Raji (cell line): ENCODE measurements around the gene CENPX.

Experiments
- POLR2A ChIP-seq: IDR thresholded peaks from 2 replicates; pipeline ENCODE4 v1.6.1; 2011; ENCODE audit warnings: low read depth, low read length, control low read depth; ENCODE audit not compliant: insufficient read depth

Gene CENPX

GRCh38 chr17:81978524-81979298 lies 44.0 kb downstream of the CENPX start:
- TF ChIP-seq POLR2A, result no peak

GRCh38 chr17:81977211-81977808 lies 45.4 kb downstream of the CENPX start, which contains the start of gene ASPSCR1:
Gene ASPSCR1 (plus strand): TSS chr17:81977629. CDS start chr17:81977647, 18 bp downstream.
- peak; percentile 87 for TF ChIP-seq POLR2A

- no peak; the same call in 1 of the 2 replicates for TF ChIP-seq POLR2A
Observed at GRCh38 chr17:81976332-81977210, 46.1 kb downstream of the CENPX start.

DNA sequence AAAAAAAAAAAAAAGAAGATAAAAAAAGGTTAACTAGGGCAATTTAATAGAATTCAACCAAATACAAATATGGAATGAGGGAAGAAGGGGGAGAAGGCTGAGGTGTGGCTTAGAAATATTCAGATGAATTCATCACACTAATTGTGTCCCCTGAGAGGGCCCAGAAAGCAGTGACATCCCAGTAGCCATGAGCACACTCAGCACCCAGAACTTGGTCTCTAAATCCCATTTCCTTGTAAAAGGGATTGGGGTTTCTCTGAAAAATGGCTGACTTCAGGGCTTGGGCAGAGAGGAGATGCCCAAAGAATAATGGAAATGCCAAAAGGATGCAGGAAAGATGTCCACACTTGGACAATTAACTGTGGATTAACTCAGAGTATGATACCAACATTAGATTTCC lies 49.2 kb downstream of the CENPX start:
- no peak for TF ChIP-seq POLR2A

DNA sequence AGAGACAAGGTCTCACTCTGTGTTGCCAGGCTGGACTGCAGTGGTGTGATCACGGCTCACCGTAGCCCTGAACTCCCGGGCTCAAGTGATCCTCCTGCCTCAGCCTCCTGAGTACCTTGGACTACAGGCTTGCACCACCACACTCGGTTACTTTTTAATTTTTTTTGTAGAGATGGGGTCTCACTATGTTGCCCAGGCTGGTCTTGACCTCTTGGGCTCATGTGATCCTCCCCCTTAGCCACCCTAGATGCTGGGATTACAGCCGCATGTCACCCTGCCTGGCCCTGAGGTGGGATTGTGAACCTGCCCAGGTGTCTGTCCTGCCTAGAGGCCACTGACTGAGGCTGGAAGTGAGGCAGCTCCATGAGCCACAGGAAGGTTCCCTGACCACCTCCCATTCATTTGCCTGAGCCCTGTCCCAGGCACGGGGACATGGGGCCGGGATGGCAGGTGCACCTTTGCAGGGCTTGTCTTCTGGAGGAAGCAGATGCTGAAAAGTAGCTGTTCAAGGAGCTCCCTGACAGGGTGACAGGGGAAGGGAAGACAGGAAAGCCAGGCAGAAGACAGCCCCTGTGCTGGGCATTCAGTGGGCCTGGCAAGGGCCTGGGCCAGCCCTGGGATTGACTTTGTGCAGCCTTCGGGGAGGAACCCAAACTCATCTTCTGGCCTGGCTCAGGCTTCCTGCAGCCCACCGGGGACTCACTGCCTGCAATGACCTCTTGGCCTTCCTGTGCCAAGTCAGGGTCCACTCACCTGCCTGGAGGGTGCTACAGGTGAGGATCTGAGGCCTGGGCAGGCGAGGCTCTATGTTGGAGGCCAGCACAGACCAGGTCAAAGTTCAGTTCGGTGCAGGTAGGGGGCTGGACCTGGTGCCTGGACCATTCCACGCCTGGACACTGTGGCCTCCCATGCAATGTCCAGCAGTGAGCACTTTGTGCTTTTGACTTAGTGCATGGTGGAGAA lies 53.5 kb downstream of the CENPX start:
- TF ChIP-seq POLR2A, result no peak
